Hippocampal formation (tissue), 2 donors: ENCODE measurements around the gene ZNF766.
"Not testable (repeated sequence)": the region's sequence is repeated elsewhere in the genome, so short reads cannot be mapped to it uniquely, and the experiment has no call there.

Experiments
- DNase-seq, 2 donors: peaks; one replicate each; lab custom pipeline; 2025; lab: John Stamatoyannopoulos, UW

ZNF766 gene

DNA sequence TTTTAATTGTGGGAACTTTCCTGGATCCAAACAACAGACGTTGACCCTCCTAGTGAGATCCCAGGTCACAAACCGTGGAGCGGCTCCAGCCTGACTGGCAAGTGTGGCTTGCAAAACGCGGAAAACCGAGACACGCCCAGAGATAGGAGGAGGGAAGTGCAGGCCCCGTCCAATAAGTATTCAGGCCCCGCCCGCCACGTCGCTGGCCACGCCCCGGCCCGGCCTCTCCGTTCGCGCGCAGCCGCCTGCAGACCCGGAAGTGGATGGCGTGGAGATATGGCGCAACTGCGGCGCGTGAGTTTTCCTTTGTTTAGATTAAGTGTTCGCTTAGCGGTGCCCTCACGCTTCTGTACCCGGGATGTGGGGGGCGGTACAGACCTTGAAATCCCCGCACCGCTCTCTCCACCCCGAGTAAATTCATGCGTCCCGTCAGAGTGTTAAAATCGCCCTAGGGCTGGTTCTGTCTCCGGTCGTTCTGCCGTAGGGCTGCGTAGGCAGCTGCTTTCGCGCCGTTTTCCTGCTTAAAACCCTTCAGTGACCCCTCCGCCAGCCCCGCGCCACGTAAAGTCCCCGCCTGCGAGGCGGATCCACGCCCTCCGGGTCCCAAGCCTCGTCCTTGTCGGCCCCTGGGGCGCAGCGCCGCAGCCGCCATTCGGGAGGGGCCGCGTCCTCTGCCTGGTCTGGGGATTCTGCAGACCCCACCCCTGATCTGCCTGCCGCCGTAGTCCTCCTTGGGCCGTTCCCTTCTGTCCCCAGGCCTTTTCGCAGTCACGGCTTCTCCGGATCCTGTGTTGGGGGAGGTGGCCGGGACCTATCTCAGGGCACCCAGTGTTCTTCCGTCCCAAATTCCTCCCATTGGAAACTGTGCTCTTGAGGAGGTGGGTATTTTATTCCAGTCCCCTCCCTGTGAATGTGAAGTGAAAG, at the start of gene ZNF766:
Gene ZNF766 (plus strand): TSS at position 250 of the 924 bp plus-strand sequence. CDS start 27 bp downstream, at position 277.
- DNase-seq, result peak; percentile 92 to 95

GRCh38 chr19:52219611-52220010, 49.8 kb upstream of the ZNF766 start:
- no peak for DNase-seq

DNA sequence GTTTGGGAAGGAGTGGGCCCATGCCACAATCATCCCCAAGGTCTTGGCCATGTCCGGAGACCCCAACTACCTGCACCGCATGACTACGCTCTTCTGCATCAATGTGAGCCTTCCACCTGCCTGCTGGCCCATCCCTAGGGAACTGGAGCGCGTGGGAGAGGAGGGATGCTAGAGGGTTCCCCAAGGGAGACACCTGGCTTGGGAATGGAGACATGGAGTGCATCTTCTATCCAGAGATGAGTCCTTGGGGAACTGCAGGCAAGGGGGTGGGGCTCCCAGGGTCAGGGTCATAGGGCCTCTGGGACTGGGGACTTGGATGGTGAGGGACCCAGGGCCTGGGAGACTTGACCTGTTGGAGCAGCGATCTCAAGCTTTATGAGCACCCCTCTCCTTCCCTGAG, 48.4 kb upstream of the ZNF766 start:
- DNase-seq, result no peak

DNA sequence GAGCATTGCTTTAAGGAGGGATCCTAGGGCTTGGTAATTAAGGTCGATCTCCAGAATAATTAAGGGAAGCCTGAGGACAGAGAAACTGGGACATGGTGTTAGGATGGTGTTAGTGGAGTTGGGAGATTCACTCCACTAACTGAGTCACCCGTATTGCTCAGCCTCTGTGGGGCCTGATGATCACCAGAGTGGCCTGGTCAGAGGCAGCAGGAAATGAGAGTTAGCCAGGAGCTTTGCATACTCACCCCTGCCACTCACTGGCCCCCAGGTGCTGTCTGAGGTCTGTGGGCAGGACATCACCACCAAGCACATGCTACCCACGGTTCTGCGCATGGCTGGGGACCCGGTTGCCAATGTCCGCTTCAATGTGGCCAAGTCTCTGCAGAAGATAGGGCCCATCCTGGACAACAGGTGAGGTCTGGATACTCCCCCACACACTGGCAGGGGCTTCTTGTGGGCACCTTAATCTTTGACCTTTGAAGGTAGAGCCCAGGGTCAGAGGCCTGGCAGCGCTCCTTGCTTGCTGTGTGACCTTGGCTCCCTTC, 47.5 kb upstream of the ZNF766 start:
- no peak for DNase-seq

DNA sequence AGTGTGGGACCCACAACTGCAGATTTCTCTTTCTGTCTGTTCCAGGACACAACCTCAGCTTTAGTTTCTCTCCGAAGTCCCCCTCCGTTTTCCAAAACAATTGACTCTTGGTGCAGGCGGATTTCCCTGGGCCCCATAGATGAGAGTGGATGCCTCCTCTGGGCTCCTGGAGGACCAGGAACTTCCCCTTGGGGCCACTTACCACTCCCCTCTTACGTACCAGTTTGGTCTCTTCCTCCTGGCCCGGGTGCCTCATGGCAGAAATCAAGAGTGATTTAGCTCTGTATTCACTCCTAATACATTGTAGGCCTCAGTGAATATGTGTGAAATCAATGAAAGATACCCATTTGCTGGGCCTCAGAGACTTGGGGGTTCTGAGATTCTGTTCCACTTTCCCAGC, 45.2 kb upstream of the ZNF766 start:
- DNase-seq, result no peak

GRCh38 chr19:52226652-52227051, 42.7 kb upstream of the ZNF766 start:
- no peak for DNase-seq

DNA sequence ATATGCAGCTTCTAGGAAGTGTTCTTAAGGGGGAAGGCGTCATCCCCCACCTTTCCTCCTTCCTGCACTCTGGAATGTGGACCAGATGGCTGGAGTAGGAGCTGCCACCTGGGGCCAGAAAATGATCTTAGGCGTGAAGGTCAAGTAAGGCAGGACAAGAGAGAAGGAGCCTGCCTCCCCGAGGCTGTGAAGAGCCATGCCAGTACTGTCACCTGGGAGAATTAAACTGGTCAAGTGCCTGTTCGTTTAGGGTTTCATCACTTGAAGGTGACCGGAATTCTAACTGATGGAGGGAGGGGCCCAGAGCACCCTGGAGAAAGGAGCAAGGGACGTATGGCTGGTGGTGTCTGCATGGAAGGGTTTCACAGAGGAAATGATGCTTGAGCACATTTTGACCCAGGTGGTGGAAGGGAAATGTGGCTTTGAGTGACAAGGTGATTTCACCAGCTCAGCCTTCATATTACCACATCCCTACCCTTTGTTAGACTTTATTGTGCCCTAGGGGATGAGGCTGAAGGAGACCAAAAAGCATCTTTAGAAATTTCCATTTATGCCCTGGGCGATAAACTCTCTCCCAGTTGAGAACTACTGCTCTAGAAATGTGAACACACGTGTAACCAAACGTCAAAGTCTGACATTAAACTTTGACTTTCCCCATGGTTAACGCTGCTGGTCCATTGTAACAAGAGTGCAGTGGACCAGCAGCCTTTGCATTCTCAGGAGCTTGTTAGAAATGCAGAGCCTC, 42.0 kb upstream of the ZNF766 start:
- DNase-seq, result no peak

DNA sequence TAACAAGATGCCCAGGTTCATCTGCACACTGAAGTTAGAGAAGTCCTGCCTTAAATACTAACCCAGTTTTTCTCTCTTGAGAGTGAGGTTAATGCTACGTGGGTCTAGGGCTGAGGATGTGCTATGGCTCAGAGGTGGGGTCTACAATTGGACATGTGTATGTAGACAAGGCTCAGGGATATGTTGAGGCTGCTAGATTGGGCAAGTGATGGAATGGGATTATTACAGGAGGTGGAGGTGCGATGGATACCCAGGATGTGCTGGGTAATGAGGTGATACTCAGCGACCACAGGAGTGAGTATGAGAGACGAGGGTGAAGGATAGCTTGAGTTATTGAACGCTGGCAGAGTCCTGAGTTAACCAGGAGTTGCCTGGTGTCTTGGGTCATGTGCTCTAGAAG, 41.4 kb upstream of the ZNF766 start:
- DNase-seq, result no peak

DNA sequence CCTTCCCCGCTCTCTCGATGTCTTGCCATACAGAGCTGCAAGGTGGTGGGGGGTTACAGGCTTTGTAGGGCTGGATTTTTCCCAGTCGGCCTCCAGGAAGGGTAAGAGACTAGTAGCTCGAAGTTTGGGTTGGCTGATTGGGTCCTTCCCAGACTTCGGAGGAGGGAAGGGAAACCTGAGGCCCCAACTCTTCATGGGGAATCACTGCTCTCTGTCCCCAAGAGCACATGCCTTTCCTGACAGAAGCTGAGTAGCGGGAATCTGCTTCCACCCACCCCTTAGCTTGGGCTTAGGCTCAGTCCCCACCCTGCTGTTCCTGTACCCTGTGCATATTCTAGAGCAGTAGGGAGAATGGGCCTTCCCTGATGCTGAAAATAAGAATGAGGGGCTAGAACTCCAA, 39.9 kb upstream of the ZNF766 start:
- no peak for DNase-seq

- no peak for DNase-seq
These were observed 38.7 kb upstream of the ZNF766 start for GRCh38 chr19:52230685-52231084.

DNA sequence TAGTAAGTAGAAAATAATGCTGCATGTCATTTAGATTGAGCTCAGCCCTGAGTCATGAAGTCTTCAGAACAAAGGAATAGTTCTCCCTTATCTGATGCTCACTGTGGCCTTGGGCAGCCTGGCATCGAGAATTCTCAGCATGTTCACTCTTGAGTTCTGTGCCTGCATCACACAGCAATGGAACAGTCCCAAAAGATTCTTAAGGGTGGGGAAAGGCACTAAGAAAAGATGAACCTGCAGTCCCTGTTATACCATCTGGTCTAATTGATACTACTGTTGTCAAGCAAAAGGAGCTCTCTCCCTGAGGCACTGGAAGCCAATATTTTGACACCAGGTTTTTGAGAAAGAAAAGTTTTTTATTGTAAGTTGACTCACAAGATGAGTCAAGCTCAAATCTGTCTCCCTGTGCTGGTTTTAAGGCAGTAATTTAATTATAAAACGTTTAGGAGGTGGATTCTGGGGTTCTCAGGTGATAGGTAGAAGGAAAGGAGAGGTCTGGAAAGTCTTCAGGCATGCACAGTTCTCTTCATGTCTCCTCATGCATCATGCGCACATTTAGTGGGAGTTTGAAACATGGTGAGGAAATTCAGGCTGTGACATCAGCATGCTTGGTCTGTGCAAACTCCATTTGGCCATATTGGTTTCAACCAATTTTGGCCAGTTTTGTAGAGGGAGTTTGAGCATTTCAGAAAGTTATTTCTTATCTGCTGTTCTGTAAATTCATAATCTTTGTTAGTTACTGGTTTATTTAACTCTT, 38.1 kb upstream of the ZNF766 start:
- no peak for DNase-seq

DNA sequence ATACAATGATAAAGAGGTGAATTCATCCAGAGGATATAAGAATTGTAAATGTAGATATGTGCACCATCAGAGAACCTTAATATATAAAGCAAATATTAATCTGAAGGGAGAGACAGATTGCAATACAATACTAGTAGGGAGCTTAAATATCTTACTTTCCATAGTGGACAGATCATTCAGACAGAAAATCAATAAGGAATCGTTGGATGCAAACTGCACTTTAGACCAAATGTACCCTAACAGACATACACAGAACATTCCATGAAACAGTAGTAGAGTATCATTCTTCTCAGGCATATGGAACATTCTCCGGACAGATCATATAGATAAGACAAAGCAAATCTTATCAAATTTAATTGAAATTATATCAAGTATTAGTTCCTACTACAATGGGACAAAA, 35.0 kb upstream of the ZNF766 start:
- no peak for DNase-seq

- DNase-seq, result no peak
These were observed 32.2 kb upstream of the ZNF766 start for GRCh38 chr19:52237197-52237596.

DNA sequence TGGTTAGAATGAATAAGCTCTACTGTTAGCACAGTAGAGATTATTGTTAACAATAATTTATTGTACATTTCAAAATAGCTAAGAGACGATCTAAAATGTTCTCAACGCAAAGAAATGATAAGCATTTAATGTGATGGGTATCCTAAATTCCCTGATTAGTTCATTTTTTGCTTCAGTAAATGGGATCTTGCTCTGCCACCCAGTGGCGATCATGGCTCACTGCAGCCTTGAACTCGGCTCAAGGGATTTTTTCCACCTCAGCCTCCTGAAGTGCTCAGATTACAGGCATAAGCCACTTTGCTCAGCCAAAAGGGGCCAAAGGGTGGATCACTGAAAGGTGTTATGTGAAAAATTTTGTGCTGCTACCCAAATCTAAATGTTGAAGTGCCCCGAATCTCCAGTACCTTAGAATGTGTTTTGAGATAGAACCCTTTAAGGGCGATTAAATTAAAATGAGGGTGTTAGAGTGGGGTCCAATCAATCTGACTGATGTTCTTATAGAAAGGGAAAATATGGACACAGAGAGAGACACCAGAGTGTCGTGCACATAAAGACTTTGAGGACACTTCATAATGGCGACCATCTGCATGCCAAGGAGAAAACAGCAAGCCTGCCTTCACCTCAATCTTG, 31.5 kb upstream of the ZNF766 start:
- peak; percentile 25 to 55 for DNase-seq

- no peak for DNase-seq
These were observed 25.4 kb upstream of the ZNF766 start for GRCh38 chr19:52244021-52244420.

GRCh38 chr19:52248241-52248640, 21.1 kb upstream of the ZNF766 start:
- peak in 1 of 2 donors; percentile 14 for DNase-seq

- no peak for DNase-seq
These were observed 11.0 kb upstream of the ZNF766 start for GRCh38 chr19:52258426-52258825.

DNA sequence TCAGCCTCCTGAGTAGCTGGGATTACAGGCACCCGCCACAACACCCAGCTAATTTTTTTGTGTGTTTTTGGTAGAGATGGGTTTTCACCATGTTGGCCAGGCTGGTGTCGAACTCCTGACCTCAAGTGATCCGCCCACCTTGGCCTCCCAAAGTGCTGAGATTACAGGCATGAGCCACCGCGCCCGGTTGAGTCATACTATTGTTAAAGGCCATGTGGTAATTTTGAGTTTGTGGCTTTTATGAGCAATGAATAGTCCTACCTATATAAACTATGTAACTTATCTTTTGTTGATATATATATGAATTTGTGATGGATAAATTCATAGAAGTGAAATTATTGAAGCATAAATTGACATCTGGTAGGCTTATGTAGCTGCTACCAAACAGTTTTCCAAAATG, 3.8 kb upstream of the ZNF766 start:
- not testable (repeated sequence) for DNase-seq

- no peak for DNase-seq
These were observed 989 bp downstream of the ZNF766 start for GRCh38 chr19:52270266-52270885.

DNA sequence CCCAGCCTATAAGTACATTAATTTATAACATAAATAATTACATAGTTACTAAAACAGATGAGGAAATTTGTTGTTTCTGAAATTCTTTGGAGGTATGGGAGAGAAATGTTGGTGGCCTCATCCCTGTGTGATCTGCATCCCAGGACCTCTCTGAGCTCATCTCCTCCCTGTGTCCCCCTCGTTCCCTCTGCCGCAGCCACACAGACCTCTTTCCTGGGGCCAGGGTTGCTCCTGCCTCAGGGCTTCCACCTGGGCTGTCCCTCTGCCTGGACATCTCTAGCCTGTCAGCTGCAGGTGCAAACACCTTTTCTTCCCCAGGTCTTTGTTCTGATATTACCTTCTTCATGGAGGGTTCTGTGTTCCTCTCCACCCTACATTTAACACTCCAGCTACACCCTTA, 3.9 kb downstream of the ZNF766 start:
- DNase-seq, result no peak

- DNase-seq, result no peak
These were observed 4.8 kb downstream of the ZNF766 start for GRCh38 chr19:52274191-52274590.
